HG03139 (cell line): ENCODE measurements around the gene SYMPK.
"Not testable (repeated sequence)": the region's sequence is repeated elsewhere in the genome, so short reads cannot be mapped to it uniquely, and the experiment has no call there.

Experiments used
- ATAC-seq: cut with Tn5 transposase; IDR thresholded peaks from one replicate; pipeline ENCODE4 v1.9.1; 2021; ENCODE audit not compliant: unreplicated experiment

SYMPK gene

DNA sequence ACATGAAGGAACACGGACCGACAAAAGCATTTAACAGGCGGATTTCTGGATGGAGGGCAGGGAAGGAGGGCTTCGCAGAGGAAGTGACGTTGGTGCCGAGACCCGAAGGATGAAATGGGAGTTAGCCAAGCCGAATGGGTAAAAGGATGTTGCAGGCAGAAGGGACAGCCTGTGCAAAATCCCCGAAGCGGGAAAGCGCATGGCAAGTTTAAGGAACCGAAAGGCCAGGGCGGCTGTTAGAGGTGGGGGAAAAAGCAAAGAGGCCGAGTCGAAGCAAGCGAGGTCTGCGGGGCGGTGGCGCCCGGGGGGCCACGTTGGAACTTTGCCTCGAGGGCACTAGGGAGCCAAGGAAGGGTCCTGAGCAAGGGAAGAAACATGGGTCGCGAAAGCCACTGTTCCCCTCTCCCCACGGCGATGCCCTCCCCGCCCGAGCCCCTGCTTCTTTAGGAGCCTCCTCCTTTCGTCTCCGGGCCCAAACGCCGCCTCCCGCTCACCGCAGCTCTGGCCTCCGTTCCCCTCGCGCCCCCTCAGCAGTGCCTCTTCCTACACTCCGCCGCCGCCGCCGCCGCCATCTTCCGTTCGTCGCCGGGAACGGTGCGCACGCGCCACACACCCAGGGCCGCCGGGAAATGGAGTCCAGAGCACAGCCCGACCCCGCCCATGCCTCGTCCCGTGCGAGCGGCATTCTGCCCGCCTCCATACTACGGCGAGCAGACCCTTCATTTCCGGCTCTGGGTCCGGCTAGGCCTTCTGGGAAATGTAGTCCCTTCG, at the start of gene SYMPK:
Gene SYMPK (minus strand): TSS at position 584 of the 771 bp plus-strand sequence. CDS start 8,652 bp downstream, outside the sequence.
- ATAC-seq: peak; percentile 85

DNA sequence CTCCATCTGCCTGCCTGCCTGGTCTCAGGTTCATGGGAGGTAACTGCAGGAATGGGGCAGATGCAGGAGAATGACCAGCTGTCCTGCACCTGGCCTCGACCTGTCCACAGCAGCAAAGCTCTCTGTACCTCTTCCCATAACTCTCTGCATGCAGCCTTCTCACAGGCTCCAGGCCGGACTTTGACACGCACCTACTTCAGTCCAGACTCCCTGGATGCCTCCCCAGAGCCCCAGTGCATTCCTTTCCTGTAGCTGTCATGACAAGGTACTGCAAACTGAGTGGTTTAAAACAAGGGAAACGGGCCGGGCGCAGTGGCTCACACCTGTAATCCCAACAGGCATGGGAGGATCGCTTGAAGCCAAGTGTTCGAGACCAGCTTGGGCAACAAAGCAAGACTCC, 48.3 kb upstream of the SYMPK start:
- no peak for ATAC-seq

GRCh38 chr19:45908956-45909355, 46.0 kb upstream of the SYMPK start:
- ATAC-seq: no peak

GRCh38 chr19:45906221-45906620, 43.3 kb upstream of the SYMPK start:
- no peak for ATAC-seq

DNA sequence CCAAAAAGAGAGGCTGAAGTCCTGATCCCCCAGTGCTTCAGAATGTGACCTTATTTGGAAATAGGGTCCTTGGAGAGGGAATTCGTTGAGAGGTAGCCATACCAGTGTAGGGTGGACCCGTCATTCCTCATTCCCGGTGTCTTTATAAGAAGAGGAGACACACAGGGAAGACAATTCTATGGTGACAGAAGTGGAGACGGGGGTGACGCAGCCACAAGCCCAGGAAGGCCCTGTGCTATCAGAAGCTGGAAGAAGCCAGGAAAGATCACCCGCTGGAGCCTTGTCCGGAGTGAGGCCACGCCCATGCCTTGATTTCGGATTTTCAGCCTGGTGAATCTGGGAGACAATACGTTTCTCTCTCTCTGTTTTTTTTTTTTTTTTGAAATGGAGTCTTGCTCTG, 42.1 kb upstream of the SYMPK start:
- ATAC-seq: no peak

DNA sequence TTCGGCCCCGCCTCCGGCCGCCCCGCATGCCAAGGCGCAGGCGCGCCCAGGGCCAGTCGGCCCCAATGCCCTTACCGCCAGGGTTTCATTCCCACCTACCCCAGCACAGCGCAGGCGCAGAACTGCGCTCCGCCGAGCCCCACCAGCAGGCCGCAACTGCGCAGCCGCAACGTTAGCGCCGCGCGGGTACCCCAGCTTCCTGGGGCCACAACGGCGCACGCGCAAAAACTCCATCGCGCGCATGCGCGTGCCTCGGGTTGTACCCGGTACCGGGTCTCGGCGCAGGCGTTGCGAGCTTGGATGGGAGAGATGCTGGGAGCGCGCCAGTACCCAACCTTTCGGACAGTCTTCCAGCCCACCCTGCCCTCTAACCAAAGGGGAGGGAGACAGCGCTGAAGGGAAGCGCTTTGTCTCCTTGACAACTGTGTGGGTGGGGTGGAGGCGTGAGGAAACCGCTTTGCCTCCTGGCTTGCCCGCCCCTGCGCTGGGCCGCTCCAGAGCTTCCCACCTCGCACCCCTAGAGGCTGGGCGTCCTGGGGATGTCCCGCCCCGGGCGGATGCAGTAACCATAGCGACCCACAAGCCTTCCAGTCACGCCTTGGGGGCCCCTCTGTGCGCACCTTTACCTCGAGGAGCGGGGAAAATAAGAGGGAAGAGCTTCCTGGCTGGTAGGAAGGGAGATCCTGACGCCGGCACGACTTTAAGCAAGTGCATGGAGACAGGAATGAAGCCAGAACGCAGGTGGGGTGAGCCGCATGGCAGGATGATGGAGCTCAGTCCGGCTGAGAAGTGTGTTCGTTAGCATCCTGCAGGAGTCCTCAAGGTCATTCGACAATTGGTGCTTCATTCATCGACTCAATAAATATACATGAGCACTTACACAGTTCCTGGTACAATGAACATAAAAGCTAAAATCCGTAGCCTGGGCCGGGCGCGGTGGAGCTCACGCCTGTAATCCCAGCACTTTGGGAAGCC, 40.0 kb upstream of the SYMPK start:
- ATAC-seq: peak; percentile 76

- no peak for ATAC-seq
Measured at GRCh38 chr19:45901912-45902650, 39.1 kb upstream of the SYMPK start, which contains the start of gene MYPOP. TSS of gene MYPOP (minus strand) at chr19:45902613. CDS start at chr19:45901773, 840 bp downstream.

- no peak for ATAC-seq
Measured at GRCh38 chr19:45901432-45901911, 38.5 kb upstream of the SYMPK start.

DNA sequence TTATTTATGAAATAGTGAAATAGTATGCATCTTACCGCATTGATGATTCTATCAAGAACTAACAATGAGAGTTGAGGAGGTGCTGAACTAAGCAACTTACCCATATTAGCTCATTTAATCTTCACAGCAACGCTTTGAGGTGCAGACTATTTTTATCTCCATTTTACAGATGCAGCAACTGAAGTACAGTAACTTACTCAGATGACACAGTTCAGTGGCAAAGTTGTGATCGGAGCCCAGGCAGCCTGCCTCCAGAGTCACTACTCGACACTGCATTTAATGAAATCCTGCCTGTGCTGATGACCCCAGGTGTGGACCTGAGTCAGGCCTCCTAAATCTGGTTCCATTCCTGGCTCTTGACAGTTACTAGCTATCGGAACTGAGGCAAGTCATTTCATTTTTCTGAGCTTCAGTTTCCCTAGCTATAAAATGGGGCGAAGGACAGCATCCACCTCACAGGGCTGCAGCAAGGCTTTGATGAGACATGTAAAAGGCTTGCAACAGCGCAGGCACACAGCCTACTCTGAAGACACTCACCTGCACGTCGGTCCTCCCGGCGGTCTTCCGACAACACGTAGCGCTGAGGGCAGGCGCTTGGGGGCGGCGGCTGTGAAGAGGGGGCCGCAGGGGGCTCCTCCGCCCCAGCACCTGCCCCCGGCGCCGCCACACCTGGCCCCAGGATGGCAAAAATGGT, 37.9 kb upstream of the SYMPK start:
- no peak for ATAC-seq

- no peak for ATAC-seq
Measured at GRCh38 chr19:45899919-45900589, 37.1 kb upstream of the SYMPK start.

DNA sequence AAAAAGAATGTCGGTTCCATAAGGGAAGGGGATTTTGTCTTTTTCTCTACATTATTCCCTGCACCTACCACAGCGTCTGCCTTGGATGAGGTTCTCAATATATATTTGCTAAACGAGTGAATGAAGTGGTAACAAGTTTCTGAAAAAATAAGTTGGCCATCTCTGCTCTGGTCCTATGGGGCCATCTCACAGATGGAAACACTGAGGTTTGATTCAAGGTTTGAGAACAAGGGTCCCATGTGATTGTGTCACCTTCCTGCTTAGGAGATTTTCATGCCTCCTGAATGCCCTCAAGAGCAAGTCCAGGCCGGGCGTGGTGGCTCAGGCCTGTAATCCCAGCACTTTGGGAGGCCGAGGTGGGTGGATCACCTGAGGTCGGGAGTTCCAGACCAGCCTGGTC, 36.3 kb upstream of the SYMPK start:
- ATAC-seq: no peak

GRCh38 chr19:45897261-45897812, 34.4 kb upstream of the SYMPK start:
- ATAC-seq: no peak

- not testable (repeated sequence) for ATAC-seq
Measured at GRCh38 chr19:45895983-45896599, 33.1 kb upstream of the SYMPK start.

- ATAC-seq: no peak
Measured at GRCh38 chr19:45895519-45895972, 32.6 kb upstream of the SYMPK start.

DNA sequence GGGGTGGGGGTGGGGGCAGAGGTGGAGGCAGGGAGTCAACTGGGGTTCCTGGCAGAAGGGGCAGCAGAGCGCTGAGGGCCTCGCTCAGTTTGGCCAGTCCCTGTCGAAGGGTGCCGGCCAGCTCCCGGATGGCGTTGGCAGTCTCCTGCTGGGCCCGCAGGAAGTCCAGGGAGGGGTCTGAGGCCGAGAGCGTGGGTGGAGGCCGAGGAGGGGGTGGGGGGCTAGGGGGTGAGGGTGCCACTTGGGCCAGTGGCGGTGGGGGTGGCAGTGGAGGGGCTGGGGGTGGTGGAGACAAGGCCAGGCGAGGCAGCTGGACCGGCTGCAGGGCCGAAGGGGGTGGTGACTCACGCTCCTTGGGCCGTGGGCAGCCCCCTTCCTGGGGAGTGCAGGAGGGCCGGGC, 27.9 kb upstream of the SYMPK start:
- no peak for ATAC-seq

DNA sequence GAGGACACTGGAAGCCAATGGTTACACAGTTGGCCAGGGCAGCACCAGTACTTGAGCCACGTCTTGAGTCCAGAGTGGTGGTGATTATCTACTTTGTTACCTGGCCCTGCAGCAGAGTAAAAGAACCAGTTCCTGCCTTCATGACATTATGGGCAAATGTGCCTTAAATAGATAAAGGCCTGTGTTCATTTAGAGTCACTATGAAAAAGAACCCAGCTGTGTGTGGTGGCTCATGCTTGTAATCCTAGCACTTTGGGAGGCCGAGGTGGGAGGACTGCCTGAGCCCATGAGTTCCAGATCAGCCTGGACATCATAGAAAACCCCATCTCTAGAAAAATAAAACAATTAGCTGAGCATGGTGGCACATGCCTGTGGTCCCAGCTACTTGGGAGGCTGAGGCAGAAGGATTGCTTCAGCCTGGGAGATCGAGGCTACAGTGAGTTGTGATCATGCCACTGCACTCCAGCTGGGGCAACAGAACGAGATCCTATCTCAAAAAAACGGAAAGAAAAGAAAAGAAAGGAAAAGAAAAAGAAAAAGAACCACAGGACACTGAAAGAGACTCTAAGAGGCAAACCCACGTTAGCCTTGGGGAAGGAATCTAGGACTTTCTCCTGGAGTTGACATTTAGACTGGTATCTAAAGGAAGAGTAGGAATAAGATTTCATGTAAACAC, 26.4 kb upstream of the SYMPK start:
- no peak for ATAC-seq

- no peak for ATAC-seq
Measured at GRCh38 chr19:45887200-45887710, 24.3 kb upstream of the SYMPK start.
